ENCODE measurements around the gene H1-8.

H1-8 gene

GRCh38 chr3:129590215-129590614 lies 47.2 kb downstream of the H1-8 start:
- TF ChIP-seq CTCF (IDR thresholded peaks at IDR 0.05; ENCODE audit: borderline replicate concordance, insufficient read depth, low read depth, low read length) = no peak
- no peak overlapping the region for H3K4me3 ChIP-seq (ENCODE audit: low read depth, low read length)

- no peak for TF ChIP-seq CTCF (IDR thresholded peaks at IDR 0.05; ENCODE audit: borderline replicate concordance, insufficient read depth, low read depth, low read length)
- H3K4me3 ChIP-seq (ENCODE audit: low read depth, low read length) = no peak overlapping the region
These were observed 49.0 kb downstream of the H1-8 start for GRCh38 chr3:129591932-129592331.

- no peak overlapping the region for H3K4me3 ChIP-seq (ENCODE audit: low read depth, low read length)
- no peak for TF ChIP-seq CTCF (IDR thresholded peaks at IDR 0.05; ENCODE audit: borderline replicate concordance, insufficient read depth, low read depth, low read length)
These were observed 49.6 kb downstream of the H1-8 start for GRCh38 chr3:129592381-129593131.

GRCh38 chr3:129593230-129593594 lies 50.2 kb downstream of the H1-8 start:
- H3K4me3 ChIP-seq (ENCODE audit: low read depth, low read length) = no peak overlapping the region
- TF ChIP-seq CTCF (IDR thresholded peaks at IDR 0.05; ENCODE audit: borderline replicate concordance, insufficient read depth, low read depth, low read length) = no peak

GRCh38 chr3:129593595-129594339 lies 50.8 kb downstream of the H1-8 start:
- no peak overlapping the region for H3K4me3 ChIP-seq (ENCODE audit: low read depth, low read length)
- TF ChIP-seq CTCF (IDR thresholded peaks at IDR 0.05; ENCODE audit: borderline replicate concordance, insufficient read depth, low read depth, low read length) = no peak

- H3K4me3 ChIP-seq (ENCODE audit: low read depth, low read length) = no peak overlapping the region
- no peak for TF ChIP-seq CTCF (IDR thresholded peaks at IDR 0.05; ENCODE audit: borderline replicate concordance, insufficient read depth, low read depth, low read length)
These were observed 51.4 kb downstream of the H1-8 start for GRCh38 chr3:129594409-129594808.

GRCh38 chr3:129594907-129595390 lies 52.0 kb downstream of the H1-8 start:
- H3K4me3 ChIP-seq (ENCODE audit: low read depth, low read length) = no peak overlapping the region
- TF ChIP-seq CTCF (IDR thresholded peaks at IDR 0.05; ENCODE audit: borderline replicate concordance, insufficient read depth, low read depth, low read length) = no peak

Data from GM12875 (cell line).